EH (cell line): Measurements from ENCODE around the gene SLC12A7.
"Not testable (repeated sequence)": the region's sequence is repeated elsewhere in the genome, so short reads cannot be mapped to it uniquely, and the experiment has no call there.

Source experiments
- DNase-seq: peaks from one replicate; pipeline ENCODE4 v3.0.0-alpha.2; 2015; ENCODE audit warnings: low read depth

The SLC12A7 gene

DNA sequence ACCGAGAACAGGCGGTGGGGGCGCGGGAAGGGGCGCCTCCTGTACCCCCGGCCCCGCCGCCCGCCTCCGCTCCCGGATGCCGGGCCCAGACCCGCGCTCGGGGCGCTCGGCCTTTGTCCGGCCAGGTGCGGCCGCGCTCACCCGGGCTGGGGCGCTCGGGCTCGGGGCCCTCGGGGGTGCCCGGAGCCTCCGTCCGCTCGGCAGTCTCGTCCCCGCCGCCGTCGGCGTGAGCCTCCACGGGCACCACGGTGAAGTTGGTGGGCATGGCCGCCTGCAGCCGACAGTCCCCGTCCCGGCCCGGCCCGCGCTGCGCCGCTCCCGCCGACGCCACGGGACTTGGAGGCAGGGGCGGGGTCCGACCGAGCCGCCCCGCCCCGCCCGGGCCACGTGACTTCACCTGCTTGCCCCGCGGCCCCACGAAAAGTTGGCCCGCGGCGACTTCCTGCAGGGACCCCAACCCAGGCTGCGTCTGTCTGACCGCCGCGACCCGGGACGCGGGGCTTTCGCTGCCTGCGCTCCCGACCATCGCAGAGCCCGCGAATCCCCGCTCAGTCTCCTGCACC lies at the start of gene SLC12A7:
TSS of gene SLC12A7 (minus strand) at position 337 of the 563 bp plus-strand sequence. CDS start at position 265, 72 bp downstream.
- peak; percentile 26 for DNase-seq

DNA sequence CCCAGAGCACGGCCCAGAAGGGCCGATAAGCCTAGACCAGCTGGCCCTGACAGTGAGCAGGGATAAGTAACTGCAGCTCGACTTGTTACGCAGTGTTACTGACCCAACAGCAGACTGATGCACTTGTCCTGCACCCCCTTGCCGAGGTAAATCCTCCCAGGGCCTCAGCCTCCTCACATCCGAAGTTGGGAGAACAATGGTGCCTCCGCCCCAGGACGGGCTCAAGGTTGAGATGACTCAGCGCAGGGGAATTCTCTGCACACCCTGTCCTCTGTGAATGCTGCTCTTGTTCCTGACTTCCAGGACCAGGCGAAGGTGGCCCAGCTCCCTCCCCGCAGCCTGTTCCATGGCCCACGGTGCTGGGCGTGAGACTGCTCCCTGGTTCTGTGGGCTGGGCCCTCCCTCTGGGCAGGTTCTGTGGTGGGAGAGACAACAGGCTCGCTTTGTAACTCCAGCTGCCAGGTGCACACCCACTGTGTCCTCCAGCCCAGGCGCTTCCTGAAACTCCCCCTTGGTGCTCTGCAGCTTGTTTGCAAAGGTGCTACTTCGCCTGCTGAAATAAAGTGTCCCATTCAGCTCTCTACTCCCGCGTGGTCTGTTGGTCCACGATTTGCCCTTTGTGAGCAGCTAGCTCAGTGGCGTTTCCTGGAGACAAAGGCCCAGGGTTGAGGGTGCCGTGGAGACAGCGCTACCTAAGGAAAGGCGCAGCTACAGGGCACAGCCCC lies 49.4 kb upstream of the SLC12A7 start:
- DNase-seq = no peak

- no peak for DNase-seq
These were observed 48.0 kb upstream of the SLC12A7 start for GRCh38 chr5:1159774-1160406.

DNA sequence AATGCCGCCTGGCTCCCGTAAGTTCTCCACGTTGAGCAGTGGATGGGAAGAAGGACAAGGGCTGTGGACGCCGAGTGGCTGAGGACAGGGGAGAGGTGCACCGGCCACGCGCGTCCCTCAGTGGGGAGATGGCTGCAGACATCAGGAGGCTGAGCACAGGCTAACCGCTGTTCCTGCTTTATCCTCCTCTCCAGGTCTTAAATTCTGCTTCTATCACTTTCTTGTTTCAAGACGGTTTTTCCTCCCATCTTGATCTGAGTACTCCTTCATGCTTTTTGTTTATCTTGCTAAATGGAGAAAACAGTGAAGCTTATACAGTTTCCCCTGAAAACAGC lies 47.4 kb upstream of the SLC12A7 start:
- no peak for DNase-seq

GRCh38 chr5:1158647-1159340 lies 46.9 kb upstream of the SLC12A7 start:
- no peak for DNase-seq

DNA sequence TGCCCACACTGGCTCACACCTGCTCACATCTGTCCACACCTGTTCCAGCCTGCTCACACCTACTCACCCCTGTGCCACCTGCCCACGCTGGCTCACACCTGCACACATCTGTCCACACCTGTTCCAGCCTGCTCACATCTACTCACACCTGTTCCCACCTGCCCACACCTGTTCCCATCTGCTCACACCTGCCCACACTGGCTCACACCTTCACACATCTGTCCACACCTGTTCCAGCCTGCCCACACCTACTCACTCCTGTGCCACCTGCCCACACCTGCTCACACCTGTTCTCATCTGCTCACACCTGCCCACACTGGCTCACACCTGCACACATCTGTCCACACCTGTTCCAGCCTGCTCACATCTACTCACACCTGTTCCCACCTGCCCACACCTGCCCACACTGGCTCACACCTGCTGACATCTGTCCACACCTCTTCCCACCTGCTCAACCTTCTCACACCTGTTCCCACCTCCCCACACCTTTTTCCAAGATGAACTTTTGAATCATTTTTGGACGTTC lies 45.7 kb upstream of the SLC12A7 start:
- not testable (repeated sequence) for DNase-seq

GRCh38 chr5:1156754-1157460 lies 45.0 kb upstream of the SLC12A7 start:
- DNase-seq = no peak

DNA sequence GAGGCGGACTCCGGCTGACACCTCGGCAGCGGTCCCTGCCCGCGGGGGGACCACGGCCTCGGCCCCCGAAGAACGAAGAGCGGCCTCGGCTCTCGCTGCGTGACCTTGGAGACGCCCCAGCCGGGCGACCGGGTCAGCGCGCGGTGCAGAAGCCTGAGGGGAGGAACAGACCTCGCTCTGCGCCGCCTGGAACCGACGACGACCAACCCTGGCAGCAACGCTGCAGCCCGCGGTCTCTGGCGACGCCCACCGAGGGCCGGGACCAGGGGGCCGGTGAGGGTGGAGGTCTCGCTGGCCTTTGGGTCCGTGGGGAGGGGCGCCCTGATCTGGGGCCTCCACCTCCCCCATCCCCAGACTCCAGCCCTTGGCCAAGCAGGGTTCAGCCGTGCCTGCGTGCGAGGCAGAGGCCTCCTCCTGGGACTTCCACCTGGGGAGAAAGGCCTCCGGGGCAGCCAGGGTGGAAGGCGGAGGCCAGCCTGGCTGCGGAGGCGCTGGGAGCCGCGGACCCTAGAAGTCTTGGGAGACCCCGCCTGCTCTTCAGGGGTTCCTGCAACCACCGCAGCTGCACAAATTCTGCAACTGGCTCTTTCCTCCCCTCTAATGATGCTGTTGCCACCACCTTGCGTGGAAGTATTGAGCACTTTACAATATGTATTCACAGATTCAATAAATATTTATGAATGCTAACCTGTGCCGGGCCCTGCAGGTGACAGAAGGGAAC lies 44.3 kb upstream of the SLC12A7 start:
- no peak for DNase-seq

- DNase-seq = no peak
These were observed 43.5 kb upstream of the SLC12A7 start for GRCh38 chr5:1155191-1156032.

- DNase-seq = no peak
These were observed 41.6 kb upstream of the SLC12A7 start for GRCh38 chr5:1153428-1153827.

DNA sequence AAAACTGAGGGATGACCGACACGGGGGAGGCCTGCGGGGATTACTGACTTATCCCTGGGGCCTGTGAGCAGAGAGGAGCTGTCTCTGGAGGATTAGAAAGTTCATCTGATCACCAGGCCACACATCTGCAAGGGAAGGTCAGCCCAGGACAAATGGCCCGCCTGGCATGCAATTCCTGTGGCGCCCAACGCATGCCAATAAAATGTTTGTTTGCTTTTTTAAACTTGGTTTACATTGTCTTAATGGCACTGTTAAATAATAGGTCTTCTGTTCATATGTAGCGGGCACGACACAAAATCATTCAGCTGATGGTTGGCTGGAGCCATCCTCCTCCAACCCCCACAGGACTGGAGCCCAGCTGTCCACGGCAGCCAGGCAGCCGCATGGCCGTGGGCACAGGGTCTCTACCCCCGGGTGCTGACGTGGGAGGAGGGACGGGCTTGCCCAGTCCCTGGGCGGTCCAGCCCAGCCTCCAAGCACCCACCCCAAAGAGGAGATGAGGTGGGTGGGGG lies 41.0 kb upstream of the SLC12A7 start:
- DNase-seq = peak; percentile 47

GRCh38 chr5:1152156-1152555 lies 40.3 kb upstream of the SLC12A7 start:
- DNase-seq = no peak

GRCh38 chr5:1151316-1151715 lies 39.5 kb upstream of the SLC12A7 start:
- DNase-seq = no peak

- no peak for DNase-seq
These were observed 39.0 kb upstream of the SLC12A7 start for GRCh38 chr5:1150866-1151265.

GRCh38 chr5:1144638-1145396 lies 33.0 kb upstream of the SLC12A7 start:
- no peak for DNase-seq

GRCh38 chr5:1144089-1144488 lies 32.2 kb upstream of the SLC12A7 start:
- DNase-seq = no peak

DNA sequence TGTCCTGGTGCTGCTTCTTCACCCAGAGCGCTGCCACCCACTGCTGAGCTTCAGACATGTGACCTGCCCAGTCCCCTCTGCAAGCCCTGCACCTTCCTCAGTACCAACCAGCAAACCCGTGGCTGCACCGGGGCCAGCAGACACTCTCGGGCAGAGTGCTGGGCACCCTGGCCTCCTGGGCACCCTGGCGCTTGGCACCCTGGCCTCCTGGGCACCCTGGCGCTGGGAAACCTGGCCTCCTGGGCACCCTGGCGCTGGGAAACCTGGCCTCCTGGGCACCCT lies 31.7 kb upstream of the SLC12A7 start:
- DNase-seq = no peak

GRCh38 chr5:1142886-1143669 lies 31.2 kb upstream of the SLC12A7 start:
- no peak for DNase-seq

DNA sequence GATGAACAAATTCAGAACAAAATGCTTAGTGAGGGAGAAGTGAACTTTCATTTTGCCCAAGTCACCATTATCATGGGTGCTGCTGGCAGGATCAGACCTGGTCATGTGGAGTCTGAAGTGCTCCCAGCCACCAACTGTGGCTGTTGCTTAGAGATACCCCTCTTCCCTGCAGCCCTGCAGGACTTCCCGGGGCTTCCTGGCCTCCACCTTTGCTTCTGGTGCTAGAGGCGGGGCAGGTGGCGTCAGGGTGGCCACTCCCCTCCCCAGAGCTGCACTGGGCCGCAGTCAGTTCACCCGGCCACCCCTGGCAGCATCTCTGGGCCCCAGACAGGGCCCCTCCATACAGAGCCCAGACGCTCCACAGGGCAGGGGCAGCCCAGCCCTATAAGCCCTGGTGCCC lies 30.0 kb upstream of the SLC12A7 start:
- no peak for DNase-seq
